Fibroblast of lung (primary cell): ENCODE results near the gene KRT39. TPM values are rescaled to one million over a fixed set of nuclear protein-coding genes. Genes with fewer than 3 reads are reported as not detected.

Experiments
- DNase-seq, 2 donors: peaks; one replicate each; pipeline versions ENCODE4 v3.0.0 to v3.0.0-alpha.2; 2010; ENCODE audit warnings: low read depth in 2 of 2
- H2AFZ ChIP-seq: 2 replicates; pipeline ENCODE4 v1.5.1; 2012; ENCODE audit warnings: low read length, control low read depth, inconsistent platforms
- H3K27ac ChIP-seq: 2 replicates; pipeline ENCODE4 v1.5.1; 2011; ENCODE audit warnings: low read length, control low read depth; ENCODE audit not compliant: insufficient read depth
- H3K27me3 ChIP-seq: 2 replicates; pipeline ENCODE4 v1.5.1; 2011; ENCODE audit warnings: mild to moderate bottlenecking, low read length; ENCODE audit not compliant: control insufficient read depth, insufficient read depth
- H3K36me3 ChIP-seq: 2 replicates; pipeline ENCODE4 v1.5.1; 2011; ENCODE audit warnings: low read length; ENCODE audit not compliant: control insufficient read depth, insufficient read depth
- H3K4me1 ChIP-seq: 2 replicates; pipeline ENCODE4 v1.5.1; 2011; ENCODE audit warnings: low read length; ENCODE audit not compliant: control insufficient read depth, insufficient read depth; ENCODE audit errors: extremely low read depth
- H3K4me2 ChIP-seq: 2 replicates; pipeline ENCODE4 v1.5.1; 2011; ENCODE audit warnings: low read length, control low read depth; ENCODE audit not compliant: insufficient read depth; ENCODE audit errors: extremely low read depth
- H3K4me3 ChIP-seq, 4 experiments: fragments of 200-600 bp in 1 of 4; sonication (generic) in 1 of 4; replicated peaks in 1 of 4; 2 replicates each; pipeline ENCODE4 v1.5.1; 2011 to 2016; ENCODE audit warnings: low read length in 4 of 4, low read depth in 3 of 4, mild to moderate bottlenecking in 3 of 4, control low read depth in 2 of 4, inconsistent platforms in 1 of 4, mixed read lengths in 1 of 4; ENCODE audit not compliant: insufficient read depth in 1 of 4; ENCODE audit errors: control extremely low read depth in 1 of 4
- H3K79me2 ChIP-seq: 2 replicates; pipeline ENCODE4 v1.5.1; 2012; ENCODE audit warnings: mild to moderate bottlenecking, low read length, inconsistent platforms; ENCODE audit not compliant: control insufficient read depth, insufficient read depth
- H3K9ac ChIP-seq: 2 replicates; pipeline ENCODE4 v1.5.1; 2011; ENCODE audit warnings: mild to moderate bottlenecking, low read length, control low read depth; ENCODE audit not compliant: insufficient read depth
- H3K9me3 ChIP-seq: 2 replicates; pipeline ENCODE4 v1.5.1; 2012; ENCODE audit warnings: low read depth, low read length; ENCODE audit not compliant: control insufficient read depth, insufficient read depth
- H4K20me1 ChIP-seq: 2 replicates; pipeline ENCODE4 v1.5.1; 2011; ENCODE audit warnings: low read length; ENCODE audit not compliant: control insufficient read depth, insufficient read depth; ENCODE audit errors: extremely low read depth
- EZH2 ChIP-seq: IDR thresholded peaks from 2 replicates; pipeline ENCODE4 v1.5.1; 2012; ENCODE audit warnings: low read length, control low read depth, mild to moderate bottlenecking; ENCODE audit errors: missing control alignments
- polyA minus RNA-seq: library from RNA; depleted of rRNA, polyadenylated mRNA; stranded (reverse); fragments of >200 nt; gene quantifications from 2 replicates; pipeline ENCODE4 v1.2.3, GENCODE V29; 2011; ENCODE audit warnings: low replicate concordance
- polyA plus RNA-seq, 2 donors: library from polyadenylated mRNA; depleted of rRNA in 1 of 2; stranded (reverse) in 1 of 2; unstranded in 1 of 2; fragments of >200 nt; gene quantifications; 2 replicates each; pipeline ENCODE4 v1.2.1, GENCODE V29; 2011 to 2012; ENCODE audit warnings: missing spikeins in 1 of 2
- total RNA-seq: library from RNA; depleted of rRNA; stranded (reverse); fragments of >200 nt; gene quantifications from 2 replicates; pipeline ENCODE4 v1.2.1, GENCODE V29; 2014
- TF ChIP-seq, protein P1 (sequence below), 2 donors: IDR thresholded peaks in 1 of 2; conservative IDR thresholded peaks in 1 of 2; 1 replicate in 1 of 2; 2 replicates in 1 of 2; pipeline ENCODE4 v1.5.1; 2011 to 2012; ENCODE audit warnings: low read length in 2 of 2, control low read depth in 1 of 2, inconsistent platforms in 1 of 2, low read depth in 1 of 2, mild to moderate bottlenecking in 1 of 2

Gene KRT39
- 0.26 and 0.33 TPM in 2 replicates for total RNA-seq
- polyA plus RNA-seq = 0.19 and 0.22 TPM in 2 replicates
- polyA plus RNA-seq (2012) = 0.16 and 0.19 TPM in 2 replicates
- polyA minus RNA-seq = not detected in 2 replicates

DNA sequence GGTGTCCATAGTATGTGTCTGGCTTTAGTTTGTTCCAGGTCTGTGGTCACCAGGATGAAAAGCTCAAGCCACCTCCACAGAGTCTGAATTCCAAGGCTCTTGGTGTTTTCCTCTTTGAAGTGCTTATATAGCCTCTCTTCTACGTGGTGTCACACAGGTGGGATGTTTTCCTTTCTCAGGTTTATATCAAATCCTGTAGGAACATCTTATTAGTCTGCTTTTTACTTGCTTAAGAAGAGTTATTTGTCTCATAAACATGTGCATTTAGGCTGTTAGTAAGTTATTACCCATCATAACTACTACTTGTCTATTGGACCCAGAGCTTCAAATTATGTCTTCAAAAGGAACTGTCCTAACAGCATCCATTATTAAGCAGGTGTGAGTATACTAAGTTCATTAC, at the start of gene KRT39:
KRT39 (minus strand) TSS at position 101 of the 400 bp plus-strand sequence; CDS start at position 9, 92 bp downstream.
- H3K79me2 ChIP-seq = no peaks in the 10 kb centered on the region
- H3K27ac ChIP-seq = no peak within 1 kb of the TSS
- H3K9me3 ChIP-seq = no peaks in the 10 kb centered on the region
- no peaks in the 10 kb centered on the region for H3K27me3 ChIP-seq
- no peak within 1 kb of the TSS for H2AFZ ChIP-seq
- no peaks in the 10 kb centered on the region for H3K4me1 ChIP-seq
- no peaks in the 10 kb centered on the region for H4K20me1 ChIP-seq
- DNase-seq = no peak
- no peak within 1 kb of the TSS for H3K4me3 ChIP-seq
- H3K36me3 ChIP-seq = no peaks in the 10 kb centered on the region
- no peak within 1 kb of the TSS for H3K4me2 ChIP-seq
- TF ChIP-seq, protein P1, sequence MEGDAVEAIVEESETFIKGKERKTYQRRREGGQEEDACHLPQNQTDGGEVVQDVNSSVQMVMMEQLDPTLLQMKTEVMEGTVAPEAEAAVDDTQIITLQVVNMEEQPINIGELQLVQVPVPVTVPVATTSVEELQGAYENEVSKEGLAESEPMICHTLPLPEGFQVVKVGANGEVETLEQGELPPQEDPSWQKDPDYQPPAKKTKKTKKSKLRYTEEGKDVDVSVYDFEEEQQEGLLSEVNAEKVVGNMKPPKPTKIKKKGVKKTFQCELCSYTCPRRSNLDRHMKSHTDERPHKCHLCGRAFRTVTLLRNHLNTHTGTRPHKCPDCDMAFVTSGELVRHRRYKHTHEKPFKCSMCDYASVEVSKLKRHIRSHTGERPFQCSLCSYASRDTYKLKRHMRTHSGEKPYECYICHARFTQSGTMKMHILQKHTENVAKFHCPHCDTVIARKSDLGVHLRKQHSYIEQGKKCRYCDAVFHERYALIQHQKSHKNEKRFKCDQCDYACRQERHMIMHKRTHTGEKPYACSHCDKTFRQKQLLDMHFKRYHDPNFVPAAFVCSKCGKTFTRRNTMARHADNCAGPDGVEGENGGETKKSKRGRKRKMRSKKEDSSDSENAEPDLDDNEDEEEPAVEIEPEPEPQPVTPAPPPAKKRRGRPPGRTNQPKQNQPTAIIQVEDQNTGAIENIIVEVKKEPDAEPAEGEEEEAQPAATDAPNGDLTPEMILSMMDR (conservative IDR thresholded peaks at IDR 0.05 in 1 of 2, IDR thresholded peaks at IDR 0.05 in 1 of 2; ENCODE audit: low read depth in 1 of 2, low read length in 2 of 2) = no peak
- no peak for TF ChIP-seq EZH2
- H3K9ac ChIP-seq = no peak within 1 kb of the TSS

DNA sequence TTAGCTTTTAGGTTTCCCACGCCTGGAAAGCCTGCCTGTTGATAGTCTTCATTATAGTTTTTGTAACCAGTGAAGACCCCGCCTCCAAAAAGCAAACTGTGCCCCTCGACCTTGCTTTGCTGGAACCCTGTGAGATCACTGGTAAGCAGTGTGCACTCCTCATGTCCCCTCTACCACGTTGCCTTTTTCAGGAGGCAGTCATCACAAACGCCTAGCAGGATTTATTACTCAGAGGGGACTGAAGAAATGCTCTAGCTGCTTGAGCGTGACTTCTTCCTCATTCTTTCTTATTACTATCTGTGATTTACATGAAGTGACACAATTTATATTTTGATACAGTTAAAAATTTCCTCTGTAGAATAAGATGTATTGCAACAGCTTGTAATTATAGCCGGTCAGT, 48.7 kb upstream of the KRT39 start:
- H3K36me3 ChIP-seq = no peaks in the 10 kb centered on the region
- TF ChIP-seq, protein P1 (conservative IDR thresholded peaks at IDR 0.05 in 1 of 2, IDR thresholded peaks at IDR 0.05 in 1 of 2; ENCODE audit: low read depth in 1 of 2, low read length in 2 of 2) = no peak
- TF ChIP-seq EZH2 = no peak
- H3K27me3 ChIP-seq = no peaks in the 10 kb centered on the region
- no peak for DNase-seq
- no peak overlapping the region for H3K9ac ChIP-seq
- no peak overlapping the region for H3K4me2 ChIP-seq
- no peak overlapping the region for H3K27ac ChIP-seq
- H3K9me3 ChIP-seq = no peaks in the 10 kb centered on the region
- no peaks in the 10 kb centered on the region for H4K20me1 ChIP-seq
- no peak overlapping the region for H3K4me3 ChIP-seq
- no peaks in the 10 kb centered on the region for H3K79me2 ChIP-seq
- no peak overlapping the region for H2AFZ ChIP-seq
- peaks cover 2% of the 10 kb centered on the region for H3K4me1 ChIP-seq

DNA sequence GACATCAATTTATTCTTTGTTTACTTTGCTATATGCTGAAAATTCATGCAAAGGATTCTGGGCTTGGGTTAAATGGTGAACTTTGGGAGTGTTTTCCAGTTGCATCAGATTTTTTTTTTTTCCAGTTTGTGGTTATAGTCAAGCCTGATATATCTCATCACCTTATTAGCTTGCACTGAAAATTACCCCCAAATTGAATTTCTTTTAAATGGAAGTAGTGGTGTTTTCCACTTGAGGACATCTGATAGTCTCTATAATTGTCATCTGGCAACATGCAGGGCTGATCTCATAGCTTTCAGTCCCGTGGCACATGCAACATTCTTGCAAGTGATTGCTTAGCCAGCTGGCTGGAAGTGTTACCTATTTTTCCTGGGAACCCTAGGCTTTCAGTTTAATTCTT, 46.9 kb upstream of the KRT39 start:
- Histone ChIP-seq H4K20me1 (no peaks in the 10 kb centered on the region), H3K27ac (no peak overlapping the region), H3K27me3 (no peaks in the 10 kb centered on the region), H3K79me2 (no peaks in the 10 kb centered on the region), H3K9ac (no peak overlapping the region), H3K4me1 (peaks cover 2% of the 10 kb centered on the region), H3K9me3 (no peaks in the 10 kb centered on the region), H3K36me3 (no peaks in the 10 kb centered on the region), H3K4me3 (no peak overlapping the region), H2AFZ (no peak overlapping the region), H3K4me2 (no peak overlapping the region)
- peak in 1 of 2 donors; percentile 9 for DNase-seq
- TF ChIP-seq, protein P1 (conservative IDR thresholded peaks at IDR 0.05 in 1 of 2, IDR thresholded peaks at IDR 0.05 in 1 of 2; ENCODE audit: low read depth in 1 of 2, low read length in 2 of 2) = no peak
- TF ChIP-seq EZH2 = no peak
